CD4-positive, alpha-beta T cell (primary cell): Measurements from ENCODE around the gene SCGB1A1. TPM values are rescaled to one million over a fixed set of nuclear protein-coding genes. Genes with fewer than 3 reads are reported as not detected.

ENCODE experiments used
- ATAC-seq: fragments of 200-7000 bp; cut with Tn5 transposase; one replicate; pipeline ENCODE4 v1.10.0; 2022; ENCODE audit warnings: mild to moderate bottlenecking; ENCODE audit not compliant: poor library complexity
- CTCF ChIA-PET: fragments of 350-600 bp; sonication (Branson Sonifier 250); formaldehyde crosslinking; loops from one replicate; lab custom pipeline; 2021; ENCODE audit warnings: antibody characterized with exemption, inconsistent platforms; lab: Charles Lee
- POLR2A ChIA-PET: fragments of 350-600 bp; sonication (Branson Sonifier 250); formaldehyde crosslinking; loops from one replicate; lab custom pipeline; 2021; ENCODE audit warnings: antibody characterized with exemption, inconsistent platforms; lab: Charles Lee
- DNase-seq, 14 experiments: peaks; one replicate each; pipeline ENCODE4 v3.0.0-alpha.2; 2013 to 2020; ENCODE audit warnings: mixed read lengths in 2 of 14
- H3K27ac ChIP-seq, 2 donors: one replicate each; pipeline versions ENCODE4 v1.5.1 to v1.7.0; 2013; ENCODE audit warnings: low read length in 2 of 2, low read depth in 1 of 2, mild to moderate bottlenecking in 1 of 2
- H3K27me3 ChIP-seq, 2 experiments: 1 replicate in 1 of 2; 2 replicates in 1 of 2; pipeline versions ENCODE4 v1.6.1 to v1.7.0; 2013; ENCODE audit warnings: low read length in 2 of 2, control low read depth in 1 of 2, mild to moderate bottlenecking in 1 of 2, moderate library complexity in 1 of 2; ENCODE audit not compliant: insufficient read depth in 2 of 2, control insufficient read depth in 1 of 2
- H3K36me3 ChIP-seq: one replicate; pipeline ENCODE4 v1.6.1; 2013; ENCODE audit warnings: low read length, control low read depth; ENCODE audit not compliant: insufficient read depth
- H3K4me1 ChIP-seq: one replicate; pipeline ENCODE4 v1.6.1; 2013; ENCODE audit warnings: low read length, control low read depth; ENCODE audit not compliant: insufficient read depth
- H3K4me3 ChIP-seq: one replicate; pipeline ENCODE4 v1.5.1; 2013; ENCODE audit warnings: mild to moderate bottlenecking, low read length, moderate library complexity
- H3K9me3 ChIP-seq, 2 experiments: 1 replicate in 1 of 2; 2 replicates in 1 of 2; pipeline versions ENCODE4 v1.6.1 to v1.7.0; 2013; ENCODE audit warnings: low read length in 2 of 2, mild to moderate bottlenecking in 2 of 2, control low read depth in 1 of 2, moderate library complexity in 1 of 2; ENCODE audit not compliant: control insufficient read depth in 1 of 2, insufficient read depth in 1 of 2
- H3K27ac Mint-ChIP-seq: one replicate; pipeline ENCODE4 v1.8.0; 2020; ENCODE audit warnings: mixed read lengths
- H3K27me3 Mint-ChIP-seq: one replicate; pipeline ENCODE4 v1.8.0; 2021; ENCODE audit warnings: mixed read lengths
- H3K36me3 Mint-ChIP-seq: one replicate; pipeline ENCODE4 v1.8.0; 2021; ENCODE audit warnings: low read depth, mixed read lengths
- H3K4me1 Mint-ChIP-seq: one replicate; pipeline ENCODE4 v1.8.0; 2021; ENCODE audit warnings: low read depth, mixed read lengths
- H3K4me3 Mint-ChIP-seq: one replicate; pipeline ENCODE4 v1.8.0; 2020; ENCODE audit warnings: mild to moderate bottlenecking, mixed read lengths
- H3K9me3 Mint-ChIP-seq: one replicate; pipeline ENCODE4 v1.8.0; 2020; ENCODE audit warnings: mixed read lengths
- intact Hi-C, 2 experiments: fragments of 100-400 bp; cut with DNase I in 1 of 2; cut with micrococcal nuclease in 1 of 2; formaldehyde crosslinking; loops; one replicate each; pipeline versions ENCODE4 v1.15.1 to v1.9.0; 2023 to 2025; cut with DNase I, micrococcal nuclease
- total RNA-seq, 174 experiments: library from RNA in 2 of 174; stranded (reverse) in 2 of 174; gene quantifications; one replicate each; pipeline ENCODE4 v1.2.3 and lab custom pipeline; 2021 to 2026
- TF ChIP-seq, protein P1 (sequence below): fragments of 200-600 bp; IDR thresholded peaks from one replicate; pipeline ENCODE4 v1.8.0; 2022; ENCODE audit warnings: antibody characterized with exemption, mild to moderate bottlenecking

The SCGB1A1 gene
- total RNA-seq, 2 experiments from 2014 or later: not detected

DNA sequence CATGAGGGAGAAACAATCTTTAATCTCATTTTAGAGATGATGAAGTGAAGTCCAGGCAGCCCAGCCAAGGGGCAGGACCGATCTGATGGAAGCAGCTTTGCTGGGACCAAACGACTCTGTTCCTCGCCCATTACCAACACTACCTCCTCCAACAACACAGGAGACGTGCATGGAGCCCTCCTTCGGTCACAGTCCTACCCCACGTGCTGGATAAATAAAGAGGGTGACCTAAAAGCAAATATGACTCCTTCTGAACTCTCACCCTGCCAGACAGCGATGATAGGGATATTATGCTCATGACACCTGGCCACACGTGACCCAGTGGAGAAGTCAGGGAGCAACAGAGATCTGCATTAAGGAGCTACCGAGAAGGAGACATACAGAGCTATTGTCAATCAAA is 26.0 kb downstream of the SCGB1A1 start:
- Mint-ChIP-seq H3K36me3 (no peaks in the 10 kb centered on the region), H3K27ac (no peak overlapping the region), H3K4me3 (peak overlapping the region; percentile 73), H3K9me3 (no peaks in the 10 kb centered on the region), H3K4me1 (peaks cover 12% of the 10 kb centered on the region), H3K27me3 (peaks cover 34% of the 10 kb centered on the region)
- Histone ChIP-seq H3K9me3 (no peaks in the 10 kb centered on the region), H3K27ac (no peak overlapping the region), H3K4me3 (peak overlapping the region; percentile 39), H3K27me3 (peaks cover 0 to 3% of the 10 kb centered on the region in 2 experiments), H3K4me1 (peaks cover 12% of the 10 kb centered on the region), H3K36me3 (no peaks in the 10 kb centered on the region)
- ChIA-PET POLR2A (no interaction called here), CTCF (interaction anchor here (1.3 kb wide), 1 partner anchor 116 kb away, joined by 4 read pairs; no protein-coding TSS in a partner anchor)
- TF ChIP-seq, protein P1, sequence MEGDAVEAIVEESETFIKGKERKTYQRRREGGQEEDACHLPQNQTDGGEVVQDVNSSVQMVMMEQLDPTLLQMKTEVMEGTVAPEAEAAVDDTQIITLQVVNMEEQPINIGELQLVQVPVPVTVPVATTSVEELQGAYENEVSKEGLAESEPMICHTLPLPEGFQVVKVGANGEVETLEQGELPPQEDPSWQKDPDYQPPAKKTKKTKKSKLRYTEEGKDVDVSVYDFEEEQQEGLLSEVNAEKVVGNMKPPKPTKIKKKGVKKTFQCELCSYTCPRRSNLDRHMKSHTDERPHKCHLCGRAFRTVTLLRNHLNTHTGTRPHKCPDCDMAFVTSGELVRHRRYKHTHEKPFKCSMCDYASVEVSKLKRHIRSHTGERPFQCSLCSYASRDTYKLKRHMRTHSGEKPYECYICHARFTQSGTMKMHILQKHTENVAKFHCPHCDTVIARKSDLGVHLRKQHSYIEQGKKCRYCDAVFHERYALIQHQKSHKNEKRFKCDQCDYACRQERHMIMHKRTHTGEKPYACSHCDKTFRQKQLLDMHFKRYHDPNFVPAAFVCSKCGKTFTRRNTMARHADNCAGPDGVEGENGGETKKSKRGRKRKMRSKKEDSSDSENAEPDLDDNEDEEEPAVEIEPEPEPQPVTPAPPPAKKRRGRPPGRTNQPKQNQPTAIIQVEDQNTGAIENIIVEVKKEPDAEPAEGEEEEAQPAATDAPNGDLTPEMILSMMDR: no peak
- no peak for ATAC-seq
- intact Hi-C loops: no loop called here
- DNase-seq: no peak

DNA sequence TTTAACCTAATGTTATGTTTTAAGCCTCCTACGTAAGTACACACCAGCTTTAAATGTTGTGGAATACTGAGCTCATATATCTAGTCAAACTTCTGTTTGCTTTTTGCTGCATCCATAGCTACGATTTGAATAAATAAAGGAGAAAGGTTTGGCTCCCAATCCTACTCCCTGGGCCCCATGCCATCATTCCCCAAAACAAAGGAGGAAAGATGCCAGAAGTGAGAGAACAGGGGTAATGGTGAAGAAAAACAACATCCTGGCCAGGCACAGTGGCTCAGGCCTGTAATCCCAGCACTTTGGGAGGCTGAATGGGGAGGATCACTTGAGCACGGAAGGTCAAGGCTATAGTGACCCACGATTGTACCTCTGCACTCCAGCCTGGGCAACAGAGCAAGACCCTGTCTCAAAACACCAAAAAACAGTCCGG is 26.5 kb downstream of the SCGB1A1 start:
- Histone ChIP-seq H3K4me3 (no peak overlapping the region), H3K36me3 (no peaks in the 10 kb centered on the region), H3K9me3 (no peaks in the 10 kb centered on the region), H3K27me3 (peaks cover 0 to 3% of the 10 kb centered on the region in 2 experiments), H3K27ac (no peak overlapping the region), H3K4me1 (peaks cover 12% of the 10 kb centered on the region)
- peaks cover 34% of the 10 kb centered on the region for H3K27me3 Mint-ChIP-seq
- no peak for DNase-seq
- CTCF ChIA-PET: no interaction called here
- intact Hi-C loops: no loop called here
- H3K4me1 Mint-ChIP-seq: peaks cover 12% of the 10 kb centered on the region
- TF ChIP-seq, protein P1: no peak
- POLR2A ChIA-PET: no interaction called here
- H3K36me3 Mint-ChIP-seq: no peaks in the 10 kb centered on the region
- H3K4me3 Mint-ChIP-seq: no peak overlapping the region
- no peak overlapping the region for H3K27ac Mint-ChIP-seq
- no peaks in the 10 kb centered on the region for H3K9me3 Mint-ChIP-seq
- ATAC-seq: no peak

DNA sequence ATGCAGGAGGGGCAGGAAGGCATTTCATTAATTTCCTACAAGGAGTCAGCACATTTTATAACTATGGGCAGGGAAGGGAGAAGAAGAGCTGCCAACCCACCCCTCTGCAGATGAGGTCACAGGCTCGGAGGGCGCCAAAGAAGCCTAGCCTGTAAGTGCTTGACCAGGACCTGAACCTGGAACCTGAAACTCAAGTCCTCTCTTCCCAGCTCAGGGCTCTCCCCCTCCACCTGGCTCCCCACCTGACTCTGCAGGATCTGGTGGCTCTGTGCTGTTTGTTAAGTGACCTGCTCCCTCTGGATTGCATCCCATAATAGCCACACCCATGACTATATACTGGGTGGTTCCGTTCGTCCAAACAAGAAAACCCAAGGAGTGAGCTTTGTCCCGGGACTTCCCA is 27.3 kb downstream of the SCGB1A1 start:
- Mint-ChIP-seq H3K9me3 (no peaks in the 10 kb centered on the region), H3K4me3 (no peak overlapping the region), H3K4me1 (peaks cover 12% of the 10 kb centered on the region), H3K27ac (no peak overlapping the region), H3K27me3 (peaks cover 34% of the 10 kb centered on the region), H3K36me3 (no peaks in the 10 kb centered on the region)
- intact Hi-C loops: no loop called here
- ChIA-PET CTCF (no interaction called here), POLR2A (no interaction called here)
- H3K36me3 ChIP-seq: no peaks in the 10 kb centered on the region
- TF ChIP-seq, protein P1: no peak
- H3K9me3 ChIP-seq: no peaks in the 10 kb centered on the region
- H3K4me1 ChIP-seq: peaks cover 12% of the 10 kb centered on the region
- no peak overlapping the region for H3K4me3 ChIP-seq
- H3K27ac ChIP-seq: no peak overlapping the region
- ATAC-seq: no peak
- no peak for DNase-seq
- H3K27me3 ChIP-seq: peaks cover 0 to 3% of the 10 kb centered on the region in 2 experiments
